H9 (cell line): ENCODE results near the gene PGPEP1. TPM values are rescaled to one million over a fixed set of nuclear protein-coding genes. Genes with fewer than 3 reads are reported as not detected.

Experiments used
- DNase-seq: peaks from one replicate; pipeline ENCODE4 v3.0.0-alpha.2; 2017
- H2AFZ ChIP-seq: one replicate; pipeline ENCODE4 v1.6.1; 2013; ENCODE audit warnings: mild to moderate bottlenecking, low read length, control low read depth, moderate library complexity
- H2AK5ac ChIP-seq: 2 replicates; pipeline ENCODE4 v1.6.1; 2013; ENCODE audit warnings: low read length, control low read depth, mixed read lengths; ENCODE audit not compliant: insufficient read length
- H2BK120ac ChIP-seq: one replicate; pipeline ENCODE4 v1.6.1; 2013; ENCODE audit warnings: low read depth, mild to moderate bottlenecking, low read length, control low read depth, inconsistent platforms; ENCODE audit not compliant: poor library complexity, severe bottlenecking
- H2BK12ac ChIP-seq: 2 replicates; pipeline ENCODE4 v1.6.1; 2013; ENCODE audit warnings: low read length, control low read depth, mixed read lengths, low read depth; ENCODE audit not compliant: insufficient read length
- H2BK15ac ChIP-seq: 2 replicates; pipeline ENCODE4 v1.6.1; 2013; ENCODE audit warnings: low read depth, low read length, control low read depth
- H2BK20ac ChIP-seq: one replicate; pipeline ENCODE4 v1.6.1; 2013; ENCODE audit warnings: low read depth, mild to moderate bottlenecking, low read length, control low read depth, inconsistent platforms; ENCODE audit not compliant: poor library complexity, severe bottlenecking
- H2BK5ac ChIP-seq: 2 replicates; pipeline ENCODE4 v1.6.1; 2013; ENCODE audit warnings: low read length, control low read depth, mixed read lengths; ENCODE audit not compliant: insufficient read length
- H3K14ac ChIP-seq: 2 replicates; pipeline ENCODE4 v1.6.1; 2013; ENCODE audit warnings: low read length, control low read depth; ENCODE audit not compliant: insufficient read depth
- H3K18ac ChIP-seq: 2 replicates; pipeline ENCODE4 v1.6.1; 2013; ENCODE audit warnings: low read depth, mild to moderate bottlenecking, mixed read lengths, low read length, control low read depth; ENCODE audit not compliant: insufficient read length
- H3K23ac ChIP-seq: 2 replicates; pipeline ENCODE4 v1.6.1; 2013; ENCODE audit warnings: low read length, control low read depth, mixed read lengths, low read depth; ENCODE audit not compliant: insufficient read length
- H3K23me2 ChIP-seq: 2 replicates; pipeline ENCODE4 v1.6.1; 2013; ENCODE audit warnings: low read depth, mild to moderate bottlenecking, mixed read lengths, low read length, control low read depth; ENCODE audit not compliant: insufficient read length, poor library complexity, severe bottlenecking
- H3K27ac ChIP-seq: 2 replicates; pipeline ENCODE4 v1.5.1; 2013; ENCODE audit warnings: low read length, control low read depth, mixed read lengths, low read depth; ENCODE audit not compliant: insufficient read length
- H3K27me3 ChIP-seq: 2 replicates; pipeline ENCODE4 v1.6.1; 2013; ENCODE audit warnings: low read length, control low read depth, inconsistent platforms; ENCODE audit not compliant: insufficient read depth
- H3K4ac ChIP-seq: 2 replicates; pipeline ENCODE4 v1.6.1; 2013; ENCODE audit warnings: low read depth, mild to moderate bottlenecking, control low read depth, inconsistent platforms, low read length, moderate library complexity
- H3K4me1 ChIP-seq: 2 replicates; pipeline ENCODE4 v1.6.1; 2013; ENCODE audit warnings: low read length, control low read depth, inconsistent platforms; ENCODE audit not compliant: insufficient read depth
- H3K4me2 ChIP-seq: 2 replicates; pipeline ENCODE4 v1.6.1; 2013; ENCODE audit warnings: low read length, control low read depth, mixed read lengths; ENCODE audit not compliant: insufficient read length, insufficient read depth
- H3K56ac ChIP-seq: 2 replicates; pipeline ENCODE4 v1.6.1; 2013; ENCODE audit warnings: low read depth, mild to moderate bottlenecking, mixed read lengths, low read length, control low read depth; ENCODE audit not compliant: insufficient read length
- H3K79me1 ChIP-seq: 2 replicates; pipeline ENCODE4 v1.6.1; 2013; ENCODE audit warnings: low read depth, mild to moderate bottlenecking, moderate library complexity, low read length, control low read depth, inconsistent platforms; ENCODE audit not compliant: insufficient read depth, poor library complexity, severe bottlenecking
- H3K79me2 ChIP-seq: 2 replicates; pipeline ENCODE4 v1.6.1; 2013; ENCODE audit warnings: low read length, control low read depth, inconsistent platforms; ENCODE audit not compliant: insufficient read depth
- H3K9ac ChIP-seq: 2 replicates; pipeline ENCODE4 v1.6.1; 2013; ENCODE audit warnings: low read length, control low read depth, mixed read lengths; ENCODE audit not compliant: insufficient read length; ENCODE audit errors: extremely low read depth
- H3K9me3 ChIP-seq: one replicate; pipeline ENCODE4 v1.6.1; 2013; ENCODE audit warnings: low read depth, low read length, inconsistent platforms; ENCODE audit not compliant: control insufficient read depth
- H3T11ph ChIP-seq: one replicate; pipeline ENCODE4 v1.6.1; 2013; ENCODE audit warnings: mild to moderate bottlenecking, low read length, control low read depth, inconsistent platforms
- H4K20me1 ChIP-seq: one replicate; pipeline ENCODE4 v1.6.1; 2013; ENCODE audit not compliant: control insufficient read depth, insufficient read length, insufficient read depth
- H4K5ac ChIP-seq: 2 replicates; pipeline ENCODE4 v1.6.1; 2013; ENCODE audit warnings: low read depth, mild to moderate bottlenecking, mixed read lengths, low read length, control low read depth; ENCODE audit not compliant: insufficient read length
- H4K8ac ChIP-seq: replicated peaks from 2 replicates; pipeline ENCODE4 v1.6.1; 2013; ENCODE audit warnings: low read length, control low read depth, mixed read lengths, low read depth; ENCODE audit not compliant: insufficient read length
- H4K91ac ChIP-seq: 2 replicates; pipeline ENCODE4 v1.6.1; 2013; ENCODE audit warnings: low read depth, mild to moderate bottlenecking, moderate library complexity, mixed read lengths, low read length, control low read depth; ENCODE audit not compliant: insufficient read length
- H3K27ac Mint-ChIP-seq, 3 experiments: 2 replicates in 2 of 3; 3 replicates in 1 of 3; pipeline ENCODE4 v1.8.0; 2020 to 2021; ENCODE audit warnings: mixed read lengths in 3 of 3, mild to moderate bottlenecking in 1 of 3, moderate library complexity in 1 of 3
- H3K27me3 Mint-ChIP-seq: 2 replicates; pipeline ENCODE4 v1.8.0; 2021; ENCODE audit warnings: low read depth, mild to moderate bottlenecking, moderate library complexity, mixed read lengths
- H3K36me3 Mint-ChIP-seq, 3 experiments: 2 replicates in 2 of 3; 3 replicates in 1 of 3; pipeline ENCODE4 v1.8.0; 2020 to 2021; ENCODE audit warnings: low read depth in 3 of 3, mixed read lengths in 3 of 3; ENCODE audit not compliant: insufficient read depth in 1 of 3
- H3K4me1 Mint-ChIP-seq, 2 experiments: 2 replicates each; pipeline ENCODE4 v1.8.0; 2020; ENCODE audit warnings: mixed read lengths in 2 of 2
- H3K4me3 Mint-ChIP-seq, 2 experiments: 2 replicates in 1 of 2; 3 replicates in 1 of 2; pipeline ENCODE4 v1.8.0; 2020 to 2021; ENCODE audit warnings: mild to moderate bottlenecking in 2 of 2, mixed read lengths in 2 of 2, moderate library complexity in 1 of 2
- H3K9me3 Mint-ChIP-seq, 2 experiments: 2 replicates in 1 of 2; 3 replicates in 1 of 2; pipeline ENCODE4 v1.8.0; 2020; ENCODE audit warnings: mild to moderate bottlenecking in 2 of 2, mixed read lengths in 2 of 2, moderate library complexity in 1 of 2
- CTCF ChIP-seq: fragments of 200-600 bp; sonication (generic); conservative IDR thresholded peaks from 3 replicates; pipeline ENCODE4 v1.8.0; 2021; ENCODE audit warnings: antibody characterized with exemption, mild to moderate bottlenecking
- WGBS: extraction: QIAGEN DNeasy Blood & Tissue Kit; methylation state at CpG from one replicate; pipeline ENCODE4 v1.1.7; 2013; ENCODE audit warnings: missing lambda C conversion rate, low lambda C conversion rate, mixed read lengths; ENCODE audit not compliant: insufficient read length; ENCODE audit errors: extremely low coverage; 5-methylcytosine and 5-hydroxymethylcytosine counted together
- long read RNA-seq: library from polyadenylated mRNA; unstranded; transcript quantifications from one replicate; pipeline ENCODE4 v2.0.0, GENCODE V29; 2020
- total RNA-seq: library from RNA; stranded (reverse); gene quantifications from 2 replicates; pipeline ENCODE4 v1.2.1, GENCODE V29; 2021

Gene PGPEP1, protein sequence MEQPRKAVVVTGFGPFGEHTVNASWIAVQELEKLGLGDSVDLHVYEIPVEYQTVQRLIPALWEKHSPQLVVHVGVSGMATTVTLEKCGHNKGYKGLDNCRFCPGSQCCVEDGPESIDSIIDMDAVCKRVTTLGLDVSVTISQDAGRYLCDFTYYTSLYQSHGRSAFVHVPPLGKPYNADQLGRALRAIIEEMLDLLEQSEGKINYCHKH
- total RNA-seq, result 61.4 and 64.8 TPM in 2 replicates
- long read RNA-seq, full-length matches to known transcripts, result 6 of 30 reads
- long read RNA-seq, partial matches to known transcripts, result 0 of 30 reads
- long read RNA-seq, other reads (novel, unspliced or antisense), result 24 of 30 reads

DNA sequence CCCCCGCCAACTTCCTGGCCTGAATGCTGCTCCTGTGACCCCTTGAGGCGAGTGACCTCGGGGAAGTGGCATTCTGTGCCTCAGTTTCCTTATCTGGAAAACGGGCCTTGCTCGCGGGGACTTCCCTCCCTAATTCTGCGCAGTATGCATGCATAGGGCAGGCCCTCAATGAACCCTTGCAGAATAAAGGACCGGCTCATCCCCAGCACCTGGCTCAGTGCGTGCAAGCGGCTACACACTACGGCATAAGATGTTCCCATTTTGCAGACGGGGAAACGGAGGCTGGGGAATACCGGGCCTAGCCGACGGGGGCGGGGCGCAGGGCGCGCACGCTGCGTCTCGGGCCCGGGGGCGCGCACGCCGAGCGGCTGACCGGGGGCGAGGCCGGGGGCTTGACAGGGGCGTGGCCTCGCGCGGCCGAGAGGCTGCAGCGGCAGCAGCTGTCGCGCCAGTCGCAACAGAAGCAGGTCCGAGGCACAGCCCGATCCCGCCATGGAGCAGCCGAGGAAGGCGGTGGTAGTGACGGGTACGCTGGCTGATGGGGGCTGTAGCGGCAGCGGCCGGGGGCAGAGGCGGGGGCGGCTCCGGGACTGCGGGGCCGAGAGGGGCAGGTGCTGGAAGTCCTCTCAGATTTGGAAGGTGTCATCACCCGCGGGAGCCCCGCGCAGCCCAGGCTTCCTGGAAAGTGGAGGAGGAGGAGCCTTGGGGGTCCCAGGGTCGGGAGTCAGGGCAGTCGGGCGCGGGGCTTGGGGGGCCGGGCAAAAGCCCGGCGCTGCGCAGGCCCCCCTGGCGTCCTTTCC lies at the start of gene PGPEP1:
TSS of gene PGPEP1 (plus strand) at position 409 of the 800 bp plus-strand sequence. CDS start at position 493, 84 bp downstream.
- Histone ChIP-seq H3K27ac (no peak within 1 kb of the TSS), H4K91ac (no peak within 1 kb of the TSS)
- peak within 1 kb of the TSS; percentile 23 to 90 (median 25); a peak in 5 of 7 replicates for H3K27ac Mint-ChIP-seq

More for the DNA sequence above, at the start of gene PGPEP1:
- H3K27me3 Mint-ChIP-seq, result no peaks in the 10 kb centered on the region; the same call in 1 of the 2 replicates
- H2BK15ac ChIP-seq, result 0 out of 2 replicates have a peak within 1 kb of the TSS, but pooled peaks have one; percentile 26
- H4K20me1 ChIP-seq, result no peaks in the 10 kb centered on the region
- no peaks in the 10 kb centered on the region for H3K9me3 ChIP-seq
- H2AK5ac ChIP-seq, result no peak within 1 kb of the TSS
- no CpG with 5 or more reads among the region's 69 CpGs for WGBS
- H3K4me3 Mint-ChIP-seq, result peak within 1 kb of the TSS; percentile 82 to 89
- no peak within 1 kb of the TSS for H3T11ph ChIP-seq
- no peaks in the 10 kb centered on the region for H3K27me3 ChIP-seq
- no peak within 1 kb of the TSS for H4K8ac ChIP-seq
- H3K23ac ChIP-seq, result no peak within 1 kb of the TSS
- no peak within 1 kb of the TSS for H2BK120ac ChIP-seq
- H3K36me3 Mint-ChIP-seq, result peaks cover 0 to 14% (median 0%) of the 10 kb centered on the region in 3 experiments; a peak in 2 of 7 replicates
- no peak within 1 kb of the TSS for H4K5ac ChIP-seq
- H2BK20ac ChIP-seq, result no peak within 1 kb of the TSS
- no peak within 1 kb of the TSS for H2BK12ac ChIP-seq
- H3K9me3 Mint-ChIP-seq, result no peaks in the 10 kb centered on the region; a peak in 1 of 5 replicates
- DNase-seq, result peak; percentile 83
- H3K4me2 ChIP-seq, result peak within 1 kb of the TSS; percentile 33
- H3K79me1 ChIP-seq, result no peaks in the 10 kb centered on the region
- H3K79me2 ChIP-seq, result no peaks in the 10 kb centered on the region
- peak within 1 kb of the TSS; percentile 16 for H3K9ac ChIP-seq
- H2BK5ac ChIP-seq, result no peak within 1 kb of the TSS
- H3K23me2 ChIP-seq, result peaks cover 7% of the 10 kb centered on the region
- H2AFZ ChIP-seq, result no peak within 1 kb of the TSS
- H3K4ac ChIP-seq, result no peak within 1 kb of the TSS
- H3K18ac ChIP-seq, result peak within 1 kb of the TSS; percentile 11
- peaks cover 34 to 47% of the 10 kb centered on the region in 2 experiments for H3K4me1 Mint-ChIP-seq
- no peak for TF ChIP-seq CTCF
- H3K14ac ChIP-seq, result 0 out of 2 replicates have a peak within 1 kb of the TSS, but pooled peaks have one; percentile 20
- H3K4me1 ChIP-seq, result peaks cover 2% of the 10 kb centered on the region
- H3K56ac ChIP-seq, result no peak within 1 kb of the TSS
